Kidney (tissue), 14 donors: ENCODE measurements around the gene RETSAT. TPM values are rescaled to one million over a fixed set of nuclear protein-coding genes. Genes with fewer than 3 reads are reported as not detected.
A peak's percentile ranks its signal among the peaks of the same experiment; 100 is the strongest.
"Not testable (repeated sequence)": the region's sequence is repeated elsewhere in the genome, so short reads cannot be mapped to it uniquely, and the experiment has no call there.

ENCODE experiments used
- DNase-seq, 5 donors: peaks; one replicate each; pipeline ENCODE4 v3.0.0-alpha.2; 2013 to 2020
- FAIRE-seq: peaks from 2 replicates; lab custom pipeline; 2012; peaks lifted over from hg19 to GRCh38; lab: Jason Lieb, UNC
- H3K27ac ChIP-seq, 2 donors: one replicate each; pipeline ENCODE4 v1.7.0; 2013; ENCODE audit warnings: low read depth in 2 of 2, low read length in 2 of 2, inconsistent platforms in 1 of 2
- H3K27me3 ChIP-seq: one replicate; pipeline ENCODE4 v1.7.1; 2013; ENCODE audit warnings: low read length, inconsistent platforms; ENCODE audit not compliant: control insufficient read depth, insufficient read depth
- H3K36me3 ChIP-seq, 3 donors: one replicate each; pipeline versions ENCODE4 v1.7.0 to v1.7.1; 2013; ENCODE audit warnings: low read length in 3 of 3, control low read depth in 1 of 3, inconsistent platforms in 1 of 3; ENCODE audit not compliant: insufficient read depth in 3 of 3, control insufficient read depth in 2 of 3
- H3K4me1 ChIP-seq, 3 donors: one replicate each; pipeline versions ENCODE4 v1.7.0 to v1.7.1; 2013; ENCODE audit warnings: low read length in 3 of 3, inconsistent platforms in 1 of 3, low read depth in 1 of 3; ENCODE audit not compliant: control insufficient read depth in 2 of 3, insufficient read depth in 2 of 3
- H3K4me3 ChIP-seq, 3 donors: one replicate each; pipeline versions ENCODE4 v1.7.0 to v1.8.1; 2013; ENCODE audit warnings: low read length in 3 of 3, control low read depth in 1 of 3, inconsistent platforms in 1 of 3
- H3K9ac ChIP-seq, 3 donors: one replicate each; pipeline versions ENCODE4 v1.7.0 to v1.7.1; 2013; ENCODE audit warnings: low read length in 3 of 3, control low read depth in 1 of 3, inconsistent platforms in 1 of 3
- H3K9me3 ChIP-seq, 3 donors: one replicate each; pipeline versions ENCODE4 v1.7.0 to v1.7.1; 2013; ENCODE audit warnings: low read length in 3 of 3, control low read depth in 1 of 3, inconsistent platforms in 1 of 3; ENCODE audit not compliant: control insufficient read depth in 2 of 3, insufficient read depth in 1 of 3
- intact Hi-C: fragments of 100-400 bp; cut with DNase I; formaldehyde crosslinking; loops from one replicate; pipeline ENCODE4 v1.11.1; 2022
- polyA plus RNA-seq: library from polyadenylated mRNA; stranded (reverse); fragments of 350-450 nt; fragmentation: Illumina TruSeq; extraction: RNeasy Lipid Tissue Mini Kit (QIAGEN cat#74804); gene quantifications from one replicate; pipeline ENCODE4 v1.2.3, GENCODE V29; 2014; ENCODE audit warnings: low read depth, low replicate concordance; ENCODE audit not compliant: insufficient read depth
- total RNA-seq: library from RNA; stranded (reverse); fragmentation: NEBNext Ultra II Directional; extraction: Animal tissue kit (Norgen Biotek cat#: 25700); gene quantifications from one replicate; pipeline ENCODE4 v1.2.1, GENCODE V29; 2021
- TF ChIP-seq, protein P1 (sequence below): IDR thresholded peaks from 3 replicates; pipeline ENCODE4 v1.5.1; 2012; ENCODE audit warnings: mild to moderate bottlenecking, moderate library complexity, borderline replicate concordance; ENCODE audit not compliant: insufficient read depth; ENCODE audit errors: extremely low read depth
- donor health status: control.
- donor health status: control.
- donor health status: control.
- donor health status: control.
- donor health status: control.
- donor health status: DM: yes; HTN: yes; CAD: no.
- donor health status: Normal renal cell carcinoma (clear cell type).

RETSAT gene
- total and polyA plus RNA-seq, 2 donors from 2014 or later = 42.9 to 53.9 TPM

DNA sequence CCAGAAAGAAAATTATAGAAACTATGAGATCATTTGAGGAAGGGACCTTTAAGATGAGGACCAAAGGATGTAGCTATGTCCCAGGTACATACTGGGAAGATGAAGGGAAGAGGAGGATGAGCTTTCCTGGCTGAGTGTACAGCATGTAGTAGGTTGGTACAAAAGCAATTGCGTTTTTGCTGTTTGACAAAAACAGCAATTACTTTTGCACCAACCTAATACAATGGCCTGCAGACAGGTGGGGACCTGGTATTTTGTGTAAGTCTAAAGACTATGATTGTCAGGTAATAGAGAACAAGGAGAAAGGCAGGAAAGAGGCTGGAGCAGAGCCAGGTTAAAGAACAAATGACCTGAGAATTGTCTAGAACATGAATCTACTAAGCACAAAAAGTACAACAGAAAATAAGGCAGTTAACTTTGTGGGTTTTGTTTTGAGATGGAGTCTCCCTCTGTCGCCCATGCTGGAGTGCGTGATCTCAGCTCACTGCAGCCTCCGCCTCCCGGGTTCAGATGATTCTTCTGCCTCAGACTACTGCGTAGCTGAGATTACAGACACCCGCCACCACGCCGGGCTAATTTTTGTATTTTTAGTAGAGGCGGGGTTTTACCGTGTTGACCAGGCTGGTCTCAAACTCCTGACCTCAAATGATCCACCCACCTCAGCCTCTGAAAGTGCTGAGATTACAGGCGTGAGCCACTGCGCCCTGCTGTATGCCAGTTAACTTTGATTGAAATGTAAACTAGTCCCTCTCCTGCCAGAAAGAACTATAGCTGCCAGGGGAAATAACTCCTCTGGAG is 23.3 kb downstream of the RETSAT start:
- Histone ChIP-seq H3K27ac (no peak overlapping the region), H3K9ac (no peak overlapping the region), H3K4me1 (peaks cover under 1 to 5% (median under 1%) of the 10 kb centered on the region in 3 donors), H3K4me3 (no peak overlapping the region), H3K27me3 (no peaks in the 10 kb centered on the region), H3K36me3 (peaks cover 0 to under 1% (median 0%) of the 10 kb centered on the region in 3 donors), H3K9me3 (no peaks in the 10 kb centered on the region)
- intact Hi-C loops = no loop called here
- FAIRE-seq (no peak), DNase-seq (no peak)
- TF ChIP-seq, protein P1, sequence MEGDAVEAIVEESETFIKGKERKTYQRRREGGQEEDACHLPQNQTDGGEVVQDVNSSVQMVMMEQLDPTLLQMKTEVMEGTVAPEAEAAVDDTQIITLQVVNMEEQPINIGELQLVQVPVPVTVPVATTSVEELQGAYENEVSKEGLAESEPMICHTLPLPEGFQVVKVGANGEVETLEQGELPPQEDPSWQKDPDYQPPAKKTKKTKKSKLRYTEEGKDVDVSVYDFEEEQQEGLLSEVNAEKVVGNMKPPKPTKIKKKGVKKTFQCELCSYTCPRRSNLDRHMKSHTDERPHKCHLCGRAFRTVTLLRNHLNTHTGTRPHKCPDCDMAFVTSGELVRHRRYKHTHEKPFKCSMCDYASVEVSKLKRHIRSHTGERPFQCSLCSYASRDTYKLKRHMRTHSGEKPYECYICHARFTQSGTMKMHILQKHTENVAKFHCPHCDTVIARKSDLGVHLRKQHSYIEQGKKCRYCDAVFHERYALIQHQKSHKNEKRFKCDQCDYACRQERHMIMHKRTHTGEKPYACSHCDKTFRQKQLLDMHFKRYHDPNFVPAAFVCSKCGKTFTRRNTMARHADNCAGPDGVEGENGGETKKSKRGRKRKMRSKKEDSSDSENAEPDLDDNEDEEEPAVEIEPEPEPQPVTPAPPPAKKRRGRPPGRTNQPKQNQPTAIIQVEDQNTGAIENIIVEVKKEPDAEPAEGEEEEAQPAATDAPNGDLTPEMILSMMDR = no peak

GRCh38 chr2:85329701-85330100 is 24.6 kb downstream of the RETSAT start:
- H3K27ac ChIP-seq, H3K9ac ChIP-seq, H3K36me3 ChIP-seq, H3K4me1 ChIP-seq, intact Hi-C loops, FAIRE-seq, H3K4me3 ChIP-seq, DNase-seq, H3K9me3 ChIP-seq, H3K27me3 ChIP-seq: not testable (repeated sequence)

GRCh38 chr2:85329181-85329651 is 25.1 kb downstream of the RETSAT start:
- intact Hi-C loops = no loop called here
- Histone ChIP-seq H3K9ac (no peak overlapping the region), H3K9me3 (no peaks in the 10 kb centered on the region), H3K27me3 (no peaks in the 10 kb centered on the region), H3K4me1 (peaks cover 3 to 12% (median 8%) of the 10 kb centered on the region in 3 donors), H3K27ac (no peak overlapping the region), H3K4me3 (no peak overlapping the region), H3K36me3 (peaks cover 0 to 4% (median 2%) of the 10 kb centered on the region in 3 donors)
- DNase-seq (no peak), FAIRE-seq (no peak)
- TF ChIP-seq, protein P1 = no peak

DNA sequence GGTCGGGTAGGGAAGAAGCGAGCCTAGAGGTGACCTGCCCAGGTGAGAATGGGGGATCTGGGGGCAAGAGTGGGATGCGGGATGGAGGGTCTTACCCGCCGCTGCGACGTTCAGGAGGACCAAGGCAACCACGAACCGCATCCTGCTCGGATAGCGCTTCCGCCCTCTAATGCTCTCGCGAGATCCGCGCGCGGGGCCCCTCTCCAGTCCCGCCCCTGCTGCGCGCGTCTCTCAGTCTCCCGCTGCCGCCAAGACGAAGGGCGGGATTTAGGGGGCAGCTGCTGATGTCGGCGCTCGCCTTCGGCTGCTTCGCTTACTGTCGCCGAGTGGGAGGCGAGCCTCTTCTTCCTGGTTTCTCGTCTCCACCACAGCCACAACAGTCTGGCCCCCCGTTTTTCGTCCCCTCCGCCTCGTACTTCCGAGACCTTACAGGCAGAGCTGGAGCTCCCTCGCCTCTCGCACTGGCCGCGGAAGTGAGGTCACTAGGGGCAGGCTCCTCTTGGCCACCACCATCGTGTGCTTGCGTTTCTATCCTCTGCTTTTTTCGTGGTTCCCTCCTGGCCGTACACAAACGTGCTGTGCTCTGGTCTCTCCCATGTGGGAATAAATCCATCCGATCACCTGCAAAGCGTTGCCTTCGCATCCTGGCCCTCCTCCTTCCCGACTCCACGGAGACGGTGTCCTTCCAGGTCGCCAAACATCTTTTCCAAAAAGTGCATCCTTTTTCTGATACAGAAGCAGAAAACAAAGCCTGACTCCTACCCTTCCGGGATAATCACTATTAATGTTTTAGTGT is 26.3 kb downstream of the RETSAT start, which contains the start of gene TGOLN2:
TSS of gene TGOLN2 (minus strand) at position 168 of the 796 bp plus-strand sequence. CDS start at position 141, 27 bp downstream.
- intact Hi-C loops = no loop called here
- peaks cover 6 to 9% (median 9%) of the 10 kb centered on the region in 3 donors for H3K36me3 ChIP-seq
- peak; percentile 93 to 98 (median 97) for DNase-seq
- peak within 1 kb of the TSS; percentile 81 to 100 (median 99) for H3K9ac ChIP-seq
- FAIRE-seq = no peak
- H3K27me3 ChIP-seq = no peaks in the 10 kb centered on the region
- H3K4me3 ChIP-seq = peak within 1 kb of the TSS; percentile 81 to 99 (median 99)
- TF ChIP-seq, protein P1 = no peak
- peaks cover 7 to 18% (median 14%) of the 10 kb centered on the region in 3 donors for H3K4me1 ChIP-seq
- H3K27ac ChIP-seq = peak within 1 kb of the TSS; percentile 95 to 99
- no peaks in the 10 kb centered on the region for H3K9me3 ChIP-seq
